GM23248 (cell line): ENCODE measurements around the gene VKORC1.

Source experiments
- EZH2 ChIP-seq: fragments of 200-600 bp; sonication (generic); IDR thresholded peaks from 2 replicates; pipeline ENCODE4 v1.6.1; 2018; ENCODE audit warnings: antibody characterized with exemption, mild to moderate bottlenecking; ENCODE audit not compliant: insufficient read depth, poor library complexity, severe bottlenecking
- EZH2phosphoT487 ChIP-seq: fragments of 200-600 bp; sonication (generic); IDR thresholded peaks from 2 replicates; pipeline ENCODE4 v1.6.1; 2018; ENCODE audit warnings: antibody characterized with exemption, moderate library complexity, mild to moderate bottlenecking, low read depth; ENCODE audit not compliant: insufficient read depth

DNA sequence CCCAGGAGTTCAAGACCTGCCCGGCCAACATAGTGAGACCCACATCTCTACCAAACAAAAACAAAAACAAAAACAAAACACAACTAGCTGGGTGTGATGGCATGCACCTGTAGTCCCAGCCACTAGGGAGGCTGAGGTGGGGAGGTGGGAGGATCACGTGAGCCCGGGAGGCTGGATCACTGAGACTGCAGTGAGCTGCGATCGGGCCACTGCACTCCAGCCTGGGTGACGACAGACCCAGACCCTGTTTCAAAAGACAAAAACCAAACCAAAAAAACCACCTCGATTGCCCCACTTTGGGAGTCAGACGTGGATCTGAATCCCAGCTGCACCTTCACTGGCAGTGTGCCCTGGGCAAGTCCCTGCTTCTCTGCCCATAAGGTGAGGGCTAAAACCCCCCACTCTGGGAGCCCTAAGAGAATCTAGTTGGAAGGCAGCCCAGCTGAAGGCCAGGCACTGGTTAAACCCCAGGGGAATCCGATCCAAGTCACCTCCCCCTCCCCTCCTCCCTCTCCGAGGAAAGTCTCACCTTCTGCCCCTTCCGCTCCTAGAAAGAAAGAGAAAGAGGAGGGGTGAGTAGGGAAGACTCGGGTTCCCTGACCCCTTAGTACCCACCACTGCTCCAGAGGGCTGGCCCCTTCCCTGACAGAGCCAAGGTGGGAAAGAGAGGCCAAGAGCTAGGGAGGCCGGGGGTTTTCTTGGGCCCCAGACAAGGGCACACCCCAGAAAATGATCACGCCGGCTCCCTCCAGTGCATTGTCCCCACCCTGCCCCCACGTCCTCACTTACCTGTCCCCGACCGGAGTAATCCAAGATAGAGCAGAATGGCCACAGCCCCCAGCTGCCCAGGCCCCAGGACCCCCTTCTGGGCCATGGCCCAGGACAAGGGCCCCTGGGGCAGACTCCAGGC lies 40.3 kb upstream of the VKORC1 start:
- TF ChIP-seq EZH2, result no peak
- no peak for TF ChIP-seq EZH2phosphoT487
